Esophagus muscularis mucosa (tissue), 3 donors: ENCODE results near the gene PLPP7.

Source experiments
- EP300 ChIP-seq: sonication (generic); formaldehyde crosslinking; IDR thresholded peaks from one replicate; pipeline ENCODE4 v1.6.1; 2017; ENCODE audit warnings: antibody characterized with exemption
- TF ChIP-seq, protein P1 (sequence below), 3 experiments: fragments of 200-600 bp in 2 of 3; fragments of 450-650 bp in 1 of 3; sonication (generic) in 2 of 3; IDR thresholded peaks; one replicate each; pipeline ENCODE4 v1.5.1; 2017 to 2019; ENCODE audit warnings: antibody characterized with exemption in 3 of 3, mild to moderate bottlenecking in 2 of 3, moderate library complexity in 1 of 3

DNA sequence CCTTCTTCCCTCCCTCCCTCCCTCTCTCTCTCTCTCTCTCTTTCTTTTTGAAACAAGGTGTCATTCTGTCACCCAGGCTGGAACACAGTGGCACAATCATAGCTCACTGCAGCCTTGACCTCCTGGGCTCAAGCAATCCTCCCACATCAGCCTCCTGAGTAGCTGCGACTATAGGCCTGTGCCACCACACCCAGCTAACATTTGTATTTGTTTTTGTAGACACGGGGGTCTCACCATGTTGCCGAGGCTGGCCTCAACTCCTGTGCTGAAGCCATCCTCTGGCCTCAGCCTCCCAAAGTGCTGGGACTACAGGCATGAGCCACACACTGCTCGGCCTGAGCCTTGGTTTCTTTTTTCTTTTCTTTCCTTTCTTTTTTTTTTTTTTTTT is 45.8 kb downstream of the PLPP7 start:
- TF ChIP-seq, protein P1, sequence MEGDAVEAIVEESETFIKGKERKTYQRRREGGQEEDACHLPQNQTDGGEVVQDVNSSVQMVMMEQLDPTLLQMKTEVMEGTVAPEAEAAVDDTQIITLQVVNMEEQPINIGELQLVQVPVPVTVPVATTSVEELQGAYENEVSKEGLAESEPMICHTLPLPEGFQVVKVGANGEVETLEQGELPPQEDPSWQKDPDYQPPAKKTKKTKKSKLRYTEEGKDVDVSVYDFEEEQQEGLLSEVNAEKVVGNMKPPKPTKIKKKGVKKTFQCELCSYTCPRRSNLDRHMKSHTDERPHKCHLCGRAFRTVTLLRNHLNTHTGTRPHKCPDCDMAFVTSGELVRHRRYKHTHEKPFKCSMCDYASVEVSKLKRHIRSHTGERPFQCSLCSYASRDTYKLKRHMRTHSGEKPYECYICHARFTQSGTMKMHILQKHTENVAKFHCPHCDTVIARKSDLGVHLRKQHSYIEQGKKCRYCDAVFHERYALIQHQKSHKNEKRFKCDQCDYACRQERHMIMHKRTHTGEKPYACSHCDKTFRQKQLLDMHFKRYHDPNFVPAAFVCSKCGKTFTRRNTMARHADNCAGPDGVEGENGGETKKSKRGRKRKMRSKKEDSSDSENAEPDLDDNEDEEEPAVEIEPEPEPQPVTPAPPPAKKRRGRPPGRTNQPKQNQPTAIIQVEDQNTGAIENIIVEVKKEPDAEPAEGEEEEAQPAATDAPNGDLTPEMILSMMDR (IDR thresholded peaks at IDR 0.05): no peak
- TF ChIP-seq EP300: no peak
